WI38 (cell line): ENCODE measurements around the gene MAN1C1.

Source experiments
- H3K4me3 ChIP-seq: 2 replicates; pipeline ENCODE4 v1.5.1; 2011; ENCODE audit warnings: low read depth, mild to moderate bottlenecking, control low read depth, low read length
- TF ChIP-seq, protein P1 (sequence below): IDR thresholded peaks from 2 replicates; pipeline ENCODE4 v1.5.1; 2012; ENCODE audit warnings: low read depth, mild to moderate bottlenecking, control low read depth, low read length

Gene MAN1C1

GRCh38 chr1:25700626-25701025 is 84.0 kb downstream of the MAN1C1 start:
- TF ChIP-seq, protein P1, sequence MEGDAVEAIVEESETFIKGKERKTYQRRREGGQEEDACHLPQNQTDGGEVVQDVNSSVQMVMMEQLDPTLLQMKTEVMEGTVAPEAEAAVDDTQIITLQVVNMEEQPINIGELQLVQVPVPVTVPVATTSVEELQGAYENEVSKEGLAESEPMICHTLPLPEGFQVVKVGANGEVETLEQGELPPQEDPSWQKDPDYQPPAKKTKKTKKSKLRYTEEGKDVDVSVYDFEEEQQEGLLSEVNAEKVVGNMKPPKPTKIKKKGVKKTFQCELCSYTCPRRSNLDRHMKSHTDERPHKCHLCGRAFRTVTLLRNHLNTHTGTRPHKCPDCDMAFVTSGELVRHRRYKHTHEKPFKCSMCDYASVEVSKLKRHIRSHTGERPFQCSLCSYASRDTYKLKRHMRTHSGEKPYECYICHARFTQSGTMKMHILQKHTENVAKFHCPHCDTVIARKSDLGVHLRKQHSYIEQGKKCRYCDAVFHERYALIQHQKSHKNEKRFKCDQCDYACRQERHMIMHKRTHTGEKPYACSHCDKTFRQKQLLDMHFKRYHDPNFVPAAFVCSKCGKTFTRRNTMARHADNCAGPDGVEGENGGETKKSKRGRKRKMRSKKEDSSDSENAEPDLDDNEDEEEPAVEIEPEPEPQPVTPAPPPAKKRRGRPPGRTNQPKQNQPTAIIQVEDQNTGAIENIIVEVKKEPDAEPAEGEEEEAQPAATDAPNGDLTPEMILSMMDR = no peak
- H3K4me3 ChIP-seq = no peak overlapping the region

DNA sequence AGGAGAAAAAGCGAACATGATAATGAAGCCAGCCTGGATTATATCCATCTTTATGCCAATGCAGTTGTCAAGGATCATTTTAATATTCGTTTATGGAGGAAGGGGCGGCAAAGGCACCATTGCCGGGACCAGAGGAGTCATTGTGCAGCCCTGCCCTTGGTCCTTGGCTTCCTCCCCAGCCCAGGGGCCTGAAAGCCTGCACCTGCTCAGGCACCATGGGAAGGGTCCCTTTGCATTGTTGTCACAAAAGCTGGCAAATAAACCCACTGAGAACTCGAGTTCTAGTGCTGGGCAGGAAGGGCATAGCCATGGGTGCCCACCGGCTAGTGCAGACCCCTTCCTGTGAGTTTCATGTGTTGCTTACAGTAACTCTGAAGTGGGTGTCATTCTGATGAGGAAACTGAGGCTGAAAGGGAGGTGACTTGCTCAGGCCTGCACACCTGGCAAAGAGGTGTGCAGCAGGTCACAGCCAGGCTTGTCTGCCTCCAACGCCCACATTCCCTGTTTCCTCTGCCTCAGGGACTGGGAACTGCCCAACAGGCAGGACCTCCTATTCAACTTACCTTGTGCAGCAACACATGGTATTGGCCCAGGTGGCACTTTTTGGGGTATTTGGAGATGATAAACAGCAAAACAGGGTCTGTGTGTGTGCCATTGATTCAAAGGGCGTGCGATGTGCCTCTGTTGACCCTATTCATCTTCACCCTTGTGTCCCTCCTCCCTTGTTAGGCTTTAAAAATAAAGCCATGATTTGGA is 84.6 kb downstream of the MAN1C1 start:
- no peak overlapping the region for H3K4me3 ChIP-seq
- TF ChIP-seq, protein P1 = no peak

DNA sequence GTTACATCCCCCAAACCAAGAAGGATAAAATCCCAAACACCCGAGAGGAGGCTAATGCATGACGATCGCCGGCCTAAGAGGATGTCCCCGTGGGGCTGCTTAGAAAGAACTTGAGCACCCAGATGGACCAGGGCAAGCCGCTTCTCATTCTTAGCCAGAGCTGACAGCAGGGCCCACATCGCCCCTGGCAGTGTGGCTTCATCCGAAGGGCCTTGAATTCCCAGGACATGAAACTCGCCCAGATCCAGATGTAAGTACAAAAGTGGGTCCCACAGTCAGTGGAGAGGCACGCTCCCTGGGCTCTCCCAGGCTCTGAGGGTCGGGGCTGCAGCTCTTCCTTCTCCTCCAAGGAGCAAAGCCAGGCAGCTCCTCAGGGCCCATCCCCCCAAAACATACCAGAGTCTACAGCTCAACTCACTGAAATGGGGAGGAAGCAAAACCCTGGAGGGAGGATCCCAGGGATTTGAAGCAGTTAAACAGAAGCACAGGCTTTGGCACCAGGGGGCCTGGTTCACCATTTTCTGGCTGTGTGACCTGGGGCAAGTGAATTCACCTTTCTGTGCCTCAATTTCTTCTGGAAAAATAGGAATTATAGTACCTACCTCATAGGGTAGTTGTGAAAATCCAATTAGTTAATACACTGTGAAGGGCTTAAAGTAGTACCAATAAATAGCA is 85.6 kb downstream of the MAN1C1 start:
- TF ChIP-seq, protein P1 = no peak

DNA sequence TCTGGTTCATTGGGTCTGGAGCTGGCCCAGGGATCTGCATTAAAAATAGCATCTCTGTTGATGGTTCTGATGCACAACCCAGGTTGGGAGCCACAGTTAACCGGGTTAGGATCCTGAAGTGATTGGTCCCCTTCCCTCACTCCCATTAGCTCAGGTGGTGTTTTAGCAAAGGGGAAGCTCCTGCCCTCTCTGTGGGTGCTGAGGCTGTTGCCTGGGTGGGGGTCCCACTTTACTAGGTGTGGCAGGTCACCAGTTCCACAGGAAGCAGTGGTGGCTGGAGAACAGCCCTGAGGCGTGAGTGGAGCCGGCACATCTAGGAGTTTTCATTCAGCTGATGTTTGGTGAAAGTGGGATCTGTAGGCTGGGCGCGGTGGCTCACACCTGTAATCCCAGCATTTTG is 86.5 kb downstream of the MAN1C1 start:
- TF ChIP-seq, protein P1 = no peak
- no peak overlapping the region for H3K4me3 ChIP-seq

More for the DNA sequence above, 85.6 kb downstream of the MAN1C1 start:
- no peak overlapping the region for H3K4me3 ChIP-seq

GRCh38 chr1:25703671-25704266 is 87.2 kb downstream of the MAN1C1 start:
- TF ChIP-seq, protein P1 = no peak
- no peak overlapping the region for H3K4me3 ChIP-seq

DNA sequence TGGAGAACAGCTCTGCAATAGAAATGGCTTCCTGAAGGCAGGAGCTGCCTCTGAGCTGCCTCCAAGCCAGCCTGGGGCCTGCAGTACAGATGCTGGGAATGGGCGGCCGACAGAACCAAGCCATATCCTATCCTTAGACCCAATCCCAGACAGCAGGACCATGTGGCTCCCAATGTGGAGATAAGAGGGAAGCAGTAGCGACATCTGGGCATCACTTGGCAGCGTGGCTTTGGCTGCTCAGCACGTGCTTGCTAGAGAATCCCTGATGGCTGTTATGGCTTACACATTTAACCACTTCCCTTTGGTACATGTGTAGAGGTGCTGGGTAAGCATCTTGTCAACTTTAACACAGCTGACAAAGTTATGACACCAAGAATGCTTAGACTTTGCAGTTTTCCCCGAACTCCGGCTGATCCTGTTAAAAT is 87.7 kb downstream of the MAN1C1 start:
- no peak overlapping the region for H3K4me3 ChIP-seq
- TF ChIP-seq, protein P1 = no peak

DNA sequence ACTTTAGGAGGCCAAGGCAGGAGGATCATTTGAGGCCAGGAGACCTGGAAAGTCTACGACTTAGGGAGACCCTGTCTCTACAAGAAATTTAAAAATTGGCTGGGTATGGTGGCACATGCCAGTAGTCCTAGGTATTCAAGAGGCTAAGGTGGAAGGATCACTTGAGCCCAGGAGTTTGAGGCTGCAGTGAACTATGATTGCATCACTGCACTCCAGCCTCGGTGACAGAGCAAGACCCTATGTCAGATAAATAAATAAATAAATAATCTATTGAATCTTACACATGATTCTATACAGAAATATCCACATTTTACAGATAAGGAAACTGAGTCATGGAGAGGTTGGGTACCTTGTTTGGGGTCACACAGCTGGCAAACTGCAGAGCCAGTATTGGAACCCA is 89.1 kb downstream of the MAN1C1 start:
- H3K4me3 ChIP-seq = no peak overlapping the region
- TF ChIP-seq, protein P1 = no peak
